ENCODE results near the gene RELN.
A peak's percentile ranks its signal among the peaks of the same experiment; 100 is the strongest.

The RELN gene

DNA sequence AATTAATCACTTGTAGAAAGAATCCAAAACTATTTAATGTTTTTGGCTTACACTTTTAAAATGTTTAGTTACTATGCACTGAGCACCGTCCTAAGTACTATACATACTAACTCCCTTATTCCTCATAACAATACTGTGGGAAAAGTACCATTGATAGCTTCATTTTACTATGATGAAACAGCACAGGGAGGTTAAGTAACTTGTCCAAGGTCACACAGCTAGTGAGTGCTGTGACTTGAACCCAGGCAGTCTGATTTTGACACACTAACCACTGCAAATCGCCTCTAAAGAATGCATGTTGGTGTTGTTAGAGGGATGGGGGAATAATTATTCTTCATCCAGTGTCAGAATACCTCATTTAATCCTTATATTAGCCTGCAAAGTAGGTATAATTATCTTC, 1.9 kb upstream of the RELN start:
- H3K4me3 ChIP-seq (ENCODE audit: low read length): no peak overlapping the region
- no peak for DNase-seq (ENCODE audit: low read depth, low spot score)
- H3K4me1 ChIP-seq (ENCODE audit: control insufficient read depth, insufficient read depth, low read length): no peaks in the 10 kb centered on the region
- WGBS (ENCODE audit: insufficient coverage, insufficient read length): no CpG with 5 or more reads among the region's 2 CpGs
- H3K27me3 ChIP-seq (ENCODE audit: control insufficient read depth, insufficient read depth, low read length): peaks cover 27% of the 10 kb centered on the region
- no peaks in the 10 kb centered on the region for H3K36me3 ChIP-seq (ENCODE audit: control insufficient read depth, insufficient read depth, low read length)
- no peak overlapping the region for H3K27ac ChIP-seq (ENCODE audit: low read length)
- H3K9me3 ChIP-seq (ENCODE audit: control insufficient read depth, insufficient read depth, low read length): no peaks in the 10 kb centered on the region

DNA sequence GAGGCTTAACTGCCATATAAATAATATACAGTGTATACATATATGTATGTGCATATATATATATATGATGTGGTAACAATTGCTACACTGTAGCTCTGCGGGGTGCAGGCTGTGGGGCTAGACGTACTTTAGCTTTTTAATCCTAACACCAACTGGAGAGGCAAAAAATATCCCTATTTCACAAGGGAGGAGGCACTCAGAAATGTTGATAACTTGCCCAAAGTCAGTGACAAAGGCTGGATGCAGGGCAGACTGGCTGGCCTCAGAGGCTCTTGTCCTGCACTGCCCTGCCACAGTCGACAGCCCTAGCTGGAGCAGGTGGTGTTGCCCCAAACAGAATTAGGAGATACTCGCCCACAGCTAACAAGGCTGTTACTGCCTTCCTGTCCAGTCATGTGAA, 1.5 kb upstream of the RELN start:
- no peak for DNase-seq (ENCODE audit: low read depth, low spot score)
- H3K27me3 ChIP-seq (ENCODE audit: control insufficient read depth, insufficient read depth, low read length): peaks cover 27% of the 10 kb centered on the region
- no peaks in the 10 kb centered on the region for H3K4me1 ChIP-seq (ENCODE audit: control insufficient read depth, insufficient read depth, low read length)
- no peaks in the 10 kb centered on the region for H3K9me3 ChIP-seq (ENCODE audit: control insufficient read depth, insufficient read depth, low read length)
- WGBS (ENCODE audit: insufficient coverage, insufficient read length): no CpG with 5 or more reads among the region's 4 CpGs
- H3K4me3 ChIP-seq (ENCODE audit: low read length): no peak overlapping the region
- no peaks in the 10 kb centered on the region for H3K36me3 ChIP-seq (ENCODE audit: control insufficient read depth, insufficient read depth, low read length)
- no peak overlapping the region for H3K27ac ChIP-seq (ENCODE audit: low read length)

DNA sequence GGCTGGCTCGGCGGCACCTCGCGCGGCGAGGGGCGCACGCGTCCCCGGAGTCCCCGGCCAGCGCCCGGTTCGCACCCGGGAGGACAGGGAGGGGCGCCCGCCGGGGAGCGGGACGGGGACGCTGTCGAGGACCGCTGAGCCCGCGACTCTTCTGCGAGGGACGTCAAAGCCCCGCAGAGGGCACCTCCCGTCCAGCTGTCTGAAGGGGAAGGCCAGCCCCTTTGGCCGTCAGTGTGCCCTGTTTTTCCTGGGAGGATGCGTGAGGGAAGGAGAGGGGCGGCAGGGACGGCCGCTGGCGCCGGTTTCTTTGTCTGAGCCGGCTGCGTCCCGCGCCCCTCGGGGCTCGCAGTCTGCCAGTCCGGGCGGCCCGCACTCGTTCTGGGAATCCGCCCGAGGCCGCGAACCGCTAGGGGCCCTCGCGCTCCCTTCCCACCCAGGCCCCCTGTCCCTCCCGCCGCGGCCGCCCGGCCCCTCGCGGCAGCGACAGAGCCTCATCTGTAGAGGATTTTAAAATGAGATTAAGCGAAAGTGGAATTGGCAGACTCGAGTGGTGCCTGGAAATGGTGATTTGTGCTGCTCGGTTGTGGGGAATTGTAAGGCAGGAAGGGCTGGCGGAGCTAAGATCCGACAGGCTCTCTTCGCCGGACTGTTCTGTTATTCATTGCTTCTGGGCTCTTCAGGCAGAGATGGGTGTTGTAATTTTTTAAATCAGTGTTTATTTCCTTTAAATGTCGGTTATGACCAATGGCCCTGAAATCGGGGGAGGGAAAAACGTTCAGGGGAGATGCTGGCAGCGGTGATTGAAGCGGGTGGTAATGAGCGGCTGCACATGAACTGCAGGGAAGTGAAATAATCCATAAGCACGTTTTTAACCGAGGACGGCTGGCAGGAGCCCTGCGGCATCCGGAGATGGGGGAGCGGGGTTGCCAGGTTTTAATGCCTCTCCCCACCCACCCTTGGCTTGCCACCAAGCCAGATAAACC, 618 bp upstream of the RELN start:
- H3K4me3 ChIP-seq (ENCODE audit: low read length): peak overlapping the region; percentile 50; the same call in 1 of the 2 replicates
- no peaks in the 10 kb centered on the region for H3K9me3 ChIP-seq (ENCODE audit: control insufficient read depth, insufficient read depth, low read length)
- DNase-seq (ENCODE audit: low read depth, low spot score): no peak
- no peaks in the 10 kb centered on the region for H3K36me3 ChIP-seq (ENCODE audit: control insufficient read depth, insufficient read depth, low read length)
- H3K27ac ChIP-seq (ENCODE audit: low read length): no peak overlapping the region
- peaks cover 27% of the 10 kb centered on the region for H3K27me3 ChIP-seq (ENCODE audit: control insufficient read depth, insufficient read depth, low read length)
- H3K4me1 ChIP-seq (ENCODE audit: control insufficient read depth, insufficient read depth, low read length): no peaks in the 10 kb centered on the region
- WGBS (ENCODE audit: insufficient coverage, insufficient read length): no CpG with 5 or more reads among the region's 80 CpGs

DNA sequence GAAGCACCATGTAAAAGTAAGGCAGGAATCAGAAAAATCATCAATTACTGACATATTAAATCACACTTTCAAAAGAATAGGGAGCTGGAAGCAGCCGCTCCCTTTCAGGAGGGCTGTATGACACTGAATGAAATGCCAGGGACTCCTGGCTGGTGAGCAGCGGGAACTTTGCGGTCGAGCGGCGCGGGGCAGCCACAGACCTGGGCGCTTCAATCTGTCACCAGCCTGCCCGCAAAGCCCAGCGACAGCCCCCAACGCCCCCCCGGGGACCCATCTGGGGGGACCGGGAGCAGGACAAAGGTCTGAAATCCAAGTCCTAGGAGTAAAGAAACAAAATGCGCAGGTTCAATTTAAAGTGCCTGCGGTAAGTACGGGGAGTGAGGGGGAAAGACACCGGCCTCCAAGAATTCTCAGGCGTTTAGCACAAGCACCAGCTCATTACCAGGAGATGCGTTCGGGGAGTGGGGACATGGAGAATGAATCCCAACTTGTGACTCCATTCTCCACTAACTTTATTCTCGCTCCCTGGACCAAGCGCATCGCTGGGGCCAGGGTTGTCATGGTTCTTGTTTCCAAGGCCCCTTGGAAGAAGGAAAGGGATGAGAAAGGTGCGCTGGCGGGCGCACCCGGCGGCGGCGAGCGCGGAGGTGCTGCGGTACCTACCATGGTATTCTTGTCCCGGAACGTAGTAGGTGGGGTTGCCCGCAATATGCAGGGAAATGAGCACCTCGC, 824 bp downstream of the RELN start:
- Histone ChIP-seq H3K36me3 (ENCODE audit: control insufficient read depth, insufficient read depth, low read length) (no peaks in the 10 kb centered on the region), H3K27ac (ENCODE audit: low read length) (no peak overlapping the region), H3K4me3 (ENCODE audit: low read length) (peak overlapping the region; percentile 35; the same call in 1 of the 2 replicates), H3K4me1 (ENCODE audit: control insufficient read depth, insufficient read depth, low read length) (no peaks in the 10 kb centered on the region), H3K9me3 (ENCODE audit: control insufficient read depth, insufficient read depth, low read length) (no peaks in the 10 kb centered on the region), H3K27me3 (ENCODE audit: control insufficient read depth, insufficient read depth, low read length) (peaks cover 27% of the 10 kb centered on the region)
- no CpG with 5 or more reads among the region's 37 CpGs for WGBS (ENCODE audit: insufficient coverage, insufficient read length)
- DNase-seq (ENCODE audit: low read depth, low spot score): no peak

DNA sequence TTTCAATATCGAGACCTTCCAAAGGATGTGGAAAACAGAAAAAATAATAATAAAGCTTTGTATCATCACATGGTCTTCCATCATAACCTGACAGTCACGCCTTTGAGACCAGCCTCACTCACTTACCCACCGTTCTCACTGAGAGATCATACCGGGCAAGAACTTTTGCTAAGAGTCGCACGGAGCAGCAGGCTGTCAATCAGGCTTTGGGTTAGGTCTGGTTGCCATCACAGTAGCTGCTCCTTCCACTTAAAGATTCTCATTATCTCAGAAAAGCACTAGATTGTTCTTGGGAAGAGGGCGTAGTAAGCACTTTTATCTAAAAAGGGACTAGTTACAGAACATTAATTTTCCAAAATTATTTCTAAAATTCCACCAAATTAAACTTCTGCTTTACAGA, 2.0 kb downstream of the RELN start:
- Histone ChIP-seq H3K36me3 (ENCODE audit: control insufficient read depth, insufficient read depth, low read length) (no peaks in the 10 kb centered on the region), H3K9me3 (ENCODE audit: control insufficient read depth, insufficient read depth, low read length) (no peaks in the 10 kb centered on the region), H3K4me3 (ENCODE audit: low read length) (no peak overlapping the region), H3K27me3 (ENCODE audit: control insufficient read depth, insufficient read depth, low read length) (peaks cover 27% of the 10 kb centered on the region), H3K4me1 (ENCODE audit: control insufficient read depth, insufficient read depth, low read length) (no peaks in the 10 kb centered on the region), H3K27ac (ENCODE audit: low read length) (no peak overlapping the region)
- DNase-seq (ENCODE audit: low read depth, low spot score): no peak
- no CpG with 5 or more reads among the region's 7 CpGs for WGBS (ENCODE audit: insufficient coverage, insufficient read length)

DNA sequence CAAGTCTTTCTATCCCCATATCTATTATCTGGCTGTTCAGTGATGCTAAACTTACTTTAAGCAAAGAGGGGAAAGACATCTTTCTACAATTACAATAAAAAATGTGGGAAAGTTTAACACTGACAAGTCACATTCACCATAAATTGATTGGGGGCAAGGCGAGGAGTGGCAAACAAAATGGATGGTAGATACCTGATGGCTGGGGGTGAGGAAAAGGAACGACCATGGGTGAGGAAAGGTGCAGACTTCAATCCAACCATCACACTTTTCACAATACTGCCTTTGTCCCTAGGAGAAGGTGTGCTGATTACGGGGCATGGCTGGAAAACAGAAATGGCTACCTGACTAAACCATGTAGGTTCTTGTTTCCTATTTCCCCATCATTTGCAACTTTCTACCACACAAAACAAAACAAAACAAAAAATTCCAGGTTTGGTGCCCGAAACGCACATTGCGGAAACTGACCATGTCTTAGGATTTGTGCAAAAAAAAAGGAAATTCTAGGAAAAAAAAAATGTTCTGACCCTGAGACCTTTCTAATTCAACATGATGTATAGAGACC, 3.8 kb downstream of the RELN start:
- no peak overlapping the region for H3K27ac ChIP-seq (ENCODE audit: low read length)
- no peak overlapping the region for H3K4me3 ChIP-seq (ENCODE audit: low read length)
- no CpG with 5 or more reads among the region's 6 CpGs for WGBS (ENCODE audit: insufficient coverage, insufficient read length)
- no peak for DNase-seq (ENCODE audit: low read depth, low spot score)
- H3K9me3 ChIP-seq (ENCODE audit: control insufficient read depth, insufficient read depth, low read length): no peaks in the 10 kb centered on the region
- no peaks in the 10 kb centered on the region for H3K4me1 ChIP-seq (ENCODE audit: control insufficient read depth, insufficient read depth, low read length)
- H3K36me3 ChIP-seq (ENCODE audit: control insufficient read depth, insufficient read depth, low read length): no peaks in the 10 kb centered on the region
- peaks cover 20% of the 10 kb centered on the region for H3K27me3 ChIP-seq (ENCODE audit: control insufficient read depth, insufficient read depth, low read length)

DNA sequence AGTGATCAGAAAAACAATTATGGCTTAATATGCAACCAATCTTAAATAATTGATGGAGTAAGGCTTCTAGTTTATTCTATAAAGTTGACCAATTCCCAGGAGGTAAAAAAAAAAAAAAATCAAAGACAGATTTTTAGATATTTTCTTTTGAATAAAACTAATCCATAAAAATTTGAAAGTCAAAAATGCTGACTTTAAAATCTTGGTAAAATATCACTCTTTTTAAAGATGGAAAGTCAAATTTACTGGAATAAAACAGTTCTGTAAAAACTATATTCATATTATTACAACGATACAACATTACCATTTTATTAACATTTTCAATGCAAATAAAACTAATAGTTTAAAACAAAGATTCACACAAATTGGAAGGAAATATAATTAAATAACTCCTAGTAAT, 5.4 kb downstream of the RELN start:
- Histone ChIP-seq H3K4me3 (ENCODE audit: low read length) (no peak overlapping the region), H3K4me1 (ENCODE audit: control insufficient read depth, insufficient read depth, low read length) (no peaks in the 10 kb centered on the region), H3K36me3 (ENCODE audit: control insufficient read depth, insufficient read depth, low read length) (no peaks in the 10 kb centered on the region), H3K27me3 (ENCODE audit: control insufficient read depth, insufficient read depth, low read length) (peaks cover 13% of the 10 kb centered on the region), H3K9me3 (ENCODE audit: control insufficient read depth, insufficient read depth, low read length) (no peaks in the 10 kb centered on the region), H3K27ac (ENCODE audit: low read length) (no peak overlapping the region)
- WGBS (ENCODE audit: insufficient coverage, insufficient read length): 100% methylated on average over 1 of the region's 1 CpG
- DNase-seq (ENCODE audit: low read depth, low spot score): no peak

DNA sequence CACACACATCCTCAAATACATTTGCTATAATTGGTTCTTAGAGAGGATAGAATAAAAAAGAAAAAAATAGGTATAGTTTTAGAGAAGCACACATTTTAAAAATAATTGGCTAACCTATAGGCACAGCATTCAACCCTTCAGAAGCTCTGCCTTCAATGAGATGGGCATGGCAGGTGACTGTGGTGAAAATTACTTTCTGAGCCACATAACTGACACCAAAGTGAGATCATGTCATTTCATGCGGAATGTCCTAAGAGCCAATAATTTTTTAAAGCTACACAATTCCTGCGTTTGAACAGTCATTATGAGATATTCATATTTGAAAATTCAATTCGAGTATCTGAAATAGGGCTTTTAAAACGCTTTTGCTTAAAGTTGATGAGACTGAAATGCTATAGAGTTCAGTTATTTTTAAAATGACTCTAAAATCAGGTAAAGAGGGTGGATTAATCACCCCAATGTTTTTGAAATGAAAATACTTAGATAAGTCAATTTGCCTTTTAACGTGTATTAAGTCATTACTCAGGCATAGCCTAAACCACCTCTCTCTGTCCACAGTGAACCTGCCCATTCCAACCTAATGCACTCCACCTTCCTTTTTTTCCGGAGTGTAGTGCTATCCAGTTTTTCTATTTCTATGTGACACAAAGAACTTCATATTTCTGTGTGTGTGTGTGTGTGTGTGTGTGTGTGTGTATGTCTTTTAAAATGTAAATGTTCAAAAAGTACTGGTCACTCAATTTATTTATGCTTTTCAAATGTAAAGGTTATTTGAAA, 6.1 kb downstream of the RELN start:
- Histone ChIP-seq H3K9me3 (ENCODE audit: control insufficient read depth, insufficient read depth, low read length) (no peaks in the 10 kb centered on the region), H3K4me1 (ENCODE audit: control insufficient read depth, insufficient read depth, low read length) (no peaks in the 10 kb centered on the region), H3K36me3 (ENCODE audit: control insufficient read depth, insufficient read depth, low read length) (no peaks in the 10 kb centered on the region), H3K4me3 (ENCODE audit: low read length) (no peak overlapping the region), H3K27me3 (ENCODE audit: control insufficient read depth, insufficient read depth, low read length) (peaks cover 6% of the 10 kb centered on the region), H3K27ac (ENCODE audit: low read length) (no peak overlapping the region)
- no peak for DNase-seq (ENCODE audit: low read depth, low spot score)
- no CpG with 5 or more reads among the region's 6 CpGs for WGBS (ENCODE audit: insufficient coverage, insufficient read length)

DNA sequence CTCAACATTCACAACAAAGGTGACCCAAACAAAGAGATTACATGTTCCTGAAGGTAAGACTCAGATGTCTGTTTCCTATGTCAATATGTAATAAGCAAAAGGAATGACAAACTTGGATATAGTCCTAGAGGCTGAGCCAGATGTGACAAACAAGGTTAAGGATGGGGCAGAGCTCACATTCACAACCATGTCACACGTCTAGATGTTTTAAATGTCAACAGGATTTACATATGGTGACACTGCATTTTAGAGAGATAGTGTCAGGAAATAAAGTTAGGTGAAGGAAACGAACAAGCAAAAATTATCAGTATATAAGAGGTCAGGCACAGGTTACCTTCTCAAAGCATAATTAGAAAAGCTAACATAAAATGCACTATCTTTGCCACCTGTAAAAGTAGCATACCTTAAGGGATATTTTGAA, 8.4 kb downstream of the RELN start:
- Histone ChIP-seq H3K36me3 (ENCODE audit: control insufficient read depth, insufficient read depth, low read length) (no peaks in the 10 kb centered on the region), H3K27me3 (ENCODE audit: control insufficient read depth, insufficient read depth, low read length) (no peaks in the 10 kb centered on the region), H3K9me3 (ENCODE audit: control insufficient read depth, insufficient read depth, low read length) (no peaks in the 10 kb centered on the region), H3K27ac (ENCODE audit: low read length) (no peak overlapping the region), H3K4me1 (ENCODE audit: control insufficient read depth, insufficient read depth, low read length) (no peaks in the 10 kb centered on the region), H3K4me3 (ENCODE audit: low read length) (no peak overlapping the region)
- WGBS (ENCODE audit: insufficient coverage, insufficient read length): no CpG with 5 or more reads among the region's 2 CpGs
- no peak for DNase-seq (ENCODE audit: low read depth, low spot score)
